SH-SY5Y (cell line): Measurements from ENCODE around the gene NAGPA.

Experiments
- GATA2 ChIP-seq: IDR thresholded peaks from 2 replicates; pipeline ENCODE4 v1.6.1; 2011; ENCODE audit warnings: mild to moderate bottlenecking, low read depth, low read length
- GATA3 ChIP-seq: IDR thresholded peaks from 2 replicates; pipeline ENCODE4 v1.6.1; 2011; ENCODE audit warnings: low read depth, mild to moderate bottlenecking, low read length, moderate library complexity

DNA sequence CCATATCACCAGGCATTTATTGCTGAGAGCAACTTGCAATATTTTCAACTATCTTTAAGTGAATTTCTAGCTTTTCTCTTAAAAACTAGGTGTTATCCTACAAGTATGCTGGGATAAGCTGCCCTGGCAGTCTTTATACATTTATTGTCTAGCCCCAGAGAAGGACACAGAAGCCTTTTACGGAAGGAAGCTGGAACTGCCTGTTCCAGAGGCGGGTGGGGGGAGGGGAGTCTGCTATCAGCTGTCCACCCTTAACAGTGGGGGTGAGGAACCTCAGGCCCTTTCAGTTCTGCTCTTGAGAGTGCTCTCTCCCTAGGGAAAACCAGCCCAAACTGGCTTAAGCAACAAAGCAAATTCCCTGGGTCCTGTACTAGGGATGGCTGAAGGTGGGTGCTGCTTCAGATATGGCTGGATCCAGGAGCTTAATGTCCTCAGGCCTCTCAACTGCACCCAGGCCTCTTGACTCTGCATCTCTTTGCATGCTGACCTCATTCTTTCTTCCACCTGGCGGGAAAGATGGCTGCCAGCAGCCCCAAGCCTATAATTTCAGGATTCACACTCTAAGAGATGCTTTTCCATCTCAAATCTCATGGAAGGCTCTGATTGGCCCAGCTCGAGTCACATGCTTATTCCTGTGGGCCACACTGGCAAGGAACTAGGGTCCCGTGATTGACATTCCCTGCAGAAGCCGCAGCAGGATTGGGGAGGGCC is 16.6 kb downstream of the NAGPA start:
- TF ChIP-seq GATA2 = no peak
- no peak for TF ChIP-seq GATA3
